HG03521 (cell line): ENCODE measurements around the gene OR4C16.

Source experiments
- ATAC-seq: cut with Tn5 transposase; IDR thresholded peaks from one replicate; pipeline ENCODE4 v1.9.1; 2021; ENCODE audit warnings: mild to moderate bottlenecking, moderate library complexity; ENCODE audit not compliant: unreplicated experiment

OR4C16 gene

GRCh38 chr11:55571828-55572227 is at the start of gene OR4C16:
Gene OR4C16 (plus strand): TSS chr11:55572128. CDS start chr11:55572128, 0 bp downstream.
- ATAC-seq, result no peak

- ATAC-seq, result no peak
Measured at GRCh38 chr11:55554169-55554568, 17.8 kb upstream of the OR4C16 start, which contains the start of gene OR4C15. Gene OR4C15 (plus strand): TSS chr11:55554469. CDS start chr11:55554469, 0 bp downstream.

- no peak for ATAC-seq
Measured at GRCh38 chr11:55572548-55572947, 620 bp downstream of the OR4C16 start.

GRCh38 chr11:55607545-55607944 is 35.6 kb downstream of the OR4C16 start, which contains the start of gene OR4C11:
Gene OR4C11 (minus strand): TSS chr11:55607645. CDS start chr11:55604373, 3,272 bp downstream.
- ATAC-seq, result no peak
